ENCODE results near the gene IFI27L1. TPM values are rescaled to one million over a fixed set of nuclear protein-coding genes. Genes with fewer than 3 reads are reported as not detected.

IFI27L1 gene
- total RNA-seq, 1 experiment from 2014 or later = 26.0 TPM

GRCh38 chr14:94051115-94051514 lies 30.0 kb upstream of the IFI27L1 start:
- H3K9me3 ChIP-seq (ENCODE audit: control insufficient read depth in 1 of 2, insufficient read depth in 1 of 2, low read depth in 1 of 2, low read length in 2 of 2) = no peaks in the 10 kb centered on the region
- RAD21 ChIA-PET (ENCODE audit: low non-redundant PET in 1 of 2, low total read pairs in 2 of 2, uncharacterized antibody in 2 of 2, unreplicated experiment in 2 of 2) = interaction anchor here (0.7 to 2.0 kb wide), 3 partner anchors 15 to 86 kb away, joined by 3 to 5 read pairs (median 3); partner anchors contain the start of gene IFI27L2 (in 1 of the 2)
- no peaks in the 10 kb centered on the region for H4K20me1 ChIP-seq (ENCODE audit: insufficient read depth)
- no peak overlapping the region for H3K27ac ChIP-seq (ENCODE audit: low read depth, low read length)
- BruUV-seq (replicated peaks) = no TSS peak
- no peaks in the 10 kb centered on the region for H3K27me3 ChIP-seq (ENCODE audit: insufficient read depth, low read length)
- no peak overlapping the region for H3K4me3 ChIP-seq (replicated peaks in 1 of 2; ENCODE audit: low read depth in 1 of 2, low read length in 2 of 2)
- ATAC-seq (no peak), DNase-seq (ENCODE audit: low read depth, low spot score) (no peak)
- no peaks in the 10 kb centered on the region; the same call in 1 of the 2 replicates for H3K79me2 ChIP-seq (ENCODE audit: insufficient read depth, low read length)
- intact Hi-C loops (cut with micrococcal nuclease) = loop anchor here (1.0 to 2.0 kb wide), 3 partner anchors 81 to 130 kb away; no protein-coding TSS in a partner anchor
- H3K9ac ChIP-seq (ENCODE audit: low read length) = no peak overlapping the region
- H3K36me3 ChIP-seq (ENCODE audit: control insufficient read depth in 1 of 2, insufficient read depth in 2 of 2, low read length in 2 of 2) = peaks cover 37 to 66% of the 10 kb centered on the region in 2 experiments; a peak in 3 of 4 replicates
- TF ChIP-seq CTCF (IDR thresholded peaks at IDR 0.05 in 2 of 3, conservative IDR thresholded peaks at IDR 0.05 in 1 of 3; ENCODE audit: borderline replicate concordance in 1 of 3, insufficient read depth in 1 of 3, low read depth in 2 of 3, low read length in 2 of 3) (peak; percentile 34 to 42 (median 37); a peak in 4 of 6 replicates), RAD21 (IDR thresholded peaks at IDR 0.05; ENCODE audit: low read depth) (peak; percentile 39; the same call in 1 of the 2 replicates), POLR2AphosphoS5 (IDR thresholded peaks at IDR 0.05; ENCODE audit: low read depth, low read length) (no peak)
- H2AFZ ChIP-seq (ENCODE audit: low read depth, low read length, poor library complexity, severe bottlenecking) = no peak overlapping the region
- no peak overlapping the region for H3K4me2 ChIP-seq (ENCODE audit: low read length)
- POLR2A ChIA-PET = no interaction called here
- H3K9me2 ChIP-seq (ENCODE audit: insufficient read depth) = no peaks in the 10 kb centered on the region
- CTCF ChIA-PET = interaction anchor here (1.3 to 1.8 kb wide), 3 partner anchors 15 to 86 kb away, joined by 5 to 20 read pairs (median 8); no protein-coding TSS in a partner anchor
- H3K4me1 ChIP-seq (ENCODE audit: control insufficient read depth in 1 of 2, insufficient read depth in 2 of 2, low read length in 2 of 2) = no peaks in the 10 kb centered on the region

GRCh38 chr14:94051779-94052178 lies 29.3 kb upstream of the IFI27L1 start:
- H3K9ac ChIP-seq (ENCODE audit: low read length) = no peak overlapping the region
- H3K4me1 ChIP-seq (ENCODE audit: control insufficient read depth in 1 of 2, insufficient read depth in 2 of 2, low read length in 2 of 2) = no peaks in the 10 kb centered on the region
- H3K36me3 ChIP-seq (ENCODE audit: control insufficient read depth in 1 of 2, insufficient read depth in 2 of 2, low read length in 2 of 2) = peaks cover 41 to 72% of the 10 kb centered on the region in 2 experiments; a peak in 3 of 4 replicates
- RAD21 ChIA-PET (ENCODE audit: low non-redundant PET in 1 of 2, low total read pairs in 2 of 2, uncharacterized antibody in 2 of 2, unreplicated experiment in 2 of 2) = interaction anchor here in 1 of 2 experiments (2.0 kb wide), 1 partner anchor 85 kb away, joined by 5 read pairs; no protein-coding TSS in a partner anchor
- CTCF ChIA-PET = interaction anchor here (0.7 to 1.8 kb wide), 4 partner anchors 14 to 435 kb away, joined by 3 to 20 read pairs (median 6); no protein-coding TSS in a partner anchor
- H3K27me3 ChIP-seq (ENCODE audit: insufficient read depth, low read length) = no peaks in the 10 kb centered on the region
- POLR2A ChIA-PET = no interaction called here
- H3K9me3 ChIP-seq (ENCODE audit: control insufficient read depth in 1 of 2, insufficient read depth in 1 of 2, low read depth in 1 of 2, low read length in 2 of 2) = no peaks in the 10 kb centered on the region
- BruUV-seq (replicated peaks) = no TSS peak
- H2AFZ ChIP-seq (ENCODE audit: low read depth, low read length, poor library complexity, severe bottlenecking) = no peak overlapping the region
- H3K9me2 ChIP-seq (ENCODE audit: insufficient read depth) = no peaks in the 10 kb centered on the region
- no peak for TF ChIP-seq ATF3 (IDR thresholded peaks at IDR 0.05)
- no peak for TF ChIP-seq ZFX (IDR thresholded peaks at IDR 0.05)
- TF ChIP-seq SRF (IDR thresholded peaks at IDR 0.05; ENCODE audit: low read depth) = no peak
- no peak for TF ChIP-seq CTCF (IDR thresholded peaks at IDR 0.05 in 2 of 3, conservative IDR thresholded peaks at IDR 0.05 in 1 of 3; ENCODE audit: borderline replicate concordance in 1 of 3, insufficient read depth in 1 of 3, low read depth in 2 of 3, low read length in 2 of 3)
- H3K4me3 ChIP-seq (replicated peaks in 1 of 2; ENCODE audit: low read depth in 1 of 2, low read length in 2 of 2) = no peak overlapping the region
- ATAC-seq (no peak), DNase-seq (ENCODE audit: low read depth, low spot score) (no peak)
- intact Hi-C loops (cut with micrococcal nuclease) = loop anchor here (1.0 to 2.0 kb wide), 3 partner anchors 81 to 129 kb away; no protein-coding TSS in a partner anchor
- no peak overlapping the region for H3K4me2 ChIP-seq (ENCODE audit: low read length)
- H4K20me1 ChIP-seq (ENCODE audit: insufficient read depth) = no peaks in the 10 kb centered on the region
- no peak overlapping the region for H3K27ac ChIP-seq (ENCODE audit: low read depth, low read length)
- H3K79me2 ChIP-seq (ENCODE audit: insufficient read depth, low read length) = no peaks in the 10 kb centered on the region; the same call in 1 of the 2 replicates

All from HCT116 (cell line).